ENCODE results near the gene GNRH2.
"Not testable (repeated sequence)": the region's sequence is repeated elsewhere in the genome, so short reads cannot be mapped to it uniquely, and the experiment has no call there.

The GNRH2 gene

GRCh38 chr20:3010985-3011723 is 32.3 kb upstream of the GNRH2 start:
- H3K27me3 ChIP-seq (ENCODE audit: insufficient read depth, low read depth, severe bottlenecking): no peaks in the 10 kb centered on the region
- no peaks in the 10 kb centered on the region for H3K9me3 ChIP-seq (ENCODE audit: severe bottlenecking)
- no peak overlapping the region for H3K4me3 ChIP-seq (ENCODE audit: low read depth, low read length)
- no peak for TF ChIP-seq CTCF (IDR thresholded peaks at IDR 0.05; ENCODE audit: low read depth, low read length)
- no peak for DNase-seq
- H3K36me3 ChIP-seq: peaks cover 17% of the 10 kb centered on the region
- H3K27ac ChIP-seq: no peak overlapping the region

DNA sequence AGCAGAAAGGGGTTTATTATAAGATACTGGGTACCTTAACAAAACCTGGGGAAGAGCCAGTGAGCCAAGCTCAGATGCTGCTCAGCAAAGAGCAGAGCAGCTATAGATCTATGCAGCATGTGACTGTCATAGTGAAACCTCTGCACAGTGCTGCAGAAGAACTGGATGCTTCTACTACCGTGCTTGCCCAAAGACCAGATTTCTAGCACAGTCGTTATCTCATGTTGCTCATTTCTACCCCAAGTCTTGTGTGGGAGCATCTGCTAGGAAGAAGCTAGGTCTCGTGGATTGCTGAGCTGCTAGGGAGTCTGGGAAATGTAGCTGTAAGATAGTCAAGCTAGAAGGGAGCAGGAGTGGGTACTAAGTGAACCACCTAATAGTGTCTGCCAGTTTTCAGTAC is 31.7 kb upstream of the GNRH2 start:
- no peak overlapping the region for H3K27ac ChIP-seq
- H3K27me3 ChIP-seq (ENCODE audit: insufficient read depth, low read depth, severe bottlenecking): no peaks in the 10 kb centered on the region
- TF ChIP-seq CTCF (IDR thresholded peaks at IDR 0.05; ENCODE audit: low read depth, low read length): no peak
- no peak overlapping the region for H3K4me3 ChIP-seq (ENCODE audit: low read depth, low read length)
- no peak for DNase-seq
- no peaks in the 10 kb centered on the region for H3K9me3 ChIP-seq (ENCODE audit: severe bottlenecking)
- H3K36me3 ChIP-seq: peaks cover 18% of the 10 kb centered on the region

DNA sequence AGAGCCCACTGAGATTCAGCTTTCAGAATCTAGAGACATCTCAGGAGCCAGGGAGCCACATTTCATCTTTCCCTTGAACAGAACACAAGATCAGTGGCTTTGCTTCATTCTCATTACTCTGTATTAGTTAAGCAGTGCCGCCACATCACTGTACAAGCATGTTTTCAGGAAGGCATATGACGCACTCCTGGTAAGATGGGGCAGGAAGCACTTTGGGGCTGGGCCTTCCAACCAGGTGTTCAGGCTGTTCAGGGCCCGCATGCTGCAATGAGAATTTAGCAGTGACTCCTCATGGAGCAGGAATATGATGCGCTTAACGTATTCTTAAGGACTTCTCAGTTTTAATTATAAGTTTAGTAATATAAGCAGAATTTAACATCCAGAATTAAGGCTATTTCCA is 29.7 kb upstream of the GNRH2 start:
- H3K36me3 ChIP-seq: peaks cover 9% of the 10 kb centered on the region
- no peaks in the 10 kb centered on the region for H3K27me3 ChIP-seq (ENCODE audit: insufficient read depth, low read depth, severe bottlenecking)
- H3K4me3 ChIP-seq (ENCODE audit: low read depth, low read length): no peak overlapping the region
- no peak overlapping the region for H3K27ac ChIP-seq
- TF ChIP-seq CTCF (IDR thresholded peaks at IDR 0.05; ENCODE audit: low read depth, low read length): no peak
- no peak for DNase-seq
- H3K9me3 ChIP-seq (ENCODE audit: severe bottlenecking): no peaks in the 10 kb centered on the region

GRCh38 chr20:3014179-3014578 is 29.2 kb upstream of the GNRH2 start:
- Histone ChIP-seq H3K9me3 (ENCODE audit: severe bottlenecking) (no peaks in the 10 kb centered on the region), H3K27ac (no peak overlapping the region), H3K36me3 (peaks cover 9% of the 10 kb centered on the region), H3K4me3 (ENCODE audit: low read depth, low read length) (no peak overlapping the region), H3K27me3 (ENCODE audit: insufficient read depth, low read depth, severe bottlenecking) (no peaks in the 10 kb centered on the region)
- TF ChIP-seq CTCF (IDR thresholded peaks at IDR 0.05; ENCODE audit: low read depth, low read length): no peak
- no peak for DNase-seq

- no peak for TF ChIP-seq CTCF (IDR thresholded peaks at IDR 0.05; ENCODE audit: low read depth, low read length)
- no peak overlapping the region for H3K4me3 ChIP-seq (ENCODE audit: low read depth, low read length)
- no peak for DNase-seq
- H3K27ac ChIP-seq: no peak overlapping the region
- peaks cover 9% of the 10 kb centered on the region for H3K36me3 ChIP-seq
- no peaks in the 10 kb centered on the region for H3K27me3 ChIP-seq (ENCODE audit: insufficient read depth, low read depth, severe bottlenecking)
- no peaks in the 10 kb centered on the region for H3K9me3 ChIP-seq (ENCODE audit: severe bottlenecking)
Measured at GRCh38 chr20:3014662-3015061, 28.8 kb upstream of the GNRH2 start.

DNA sequence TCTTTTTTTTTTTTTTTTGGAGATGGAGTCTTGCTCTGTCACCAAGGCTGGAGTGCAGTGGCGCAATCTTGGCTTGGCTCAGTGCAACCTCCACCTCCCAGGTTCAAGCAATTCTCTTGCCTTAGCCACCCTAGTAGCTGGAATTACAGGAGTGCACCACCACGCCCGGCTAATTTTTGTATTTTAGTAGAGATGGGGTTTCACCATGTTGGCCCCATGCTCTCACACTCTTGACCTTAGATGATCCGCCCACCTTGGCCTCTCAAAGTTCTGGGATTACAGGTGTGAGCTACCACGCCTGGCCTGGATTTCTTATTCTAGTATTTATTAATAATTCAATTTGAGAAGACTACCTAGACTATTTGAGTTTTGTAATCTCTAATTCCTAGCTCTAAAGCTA is 28.1 kb upstream of the GNRH2 start:
- H3K4me3 ChIP-seq (ENCODE audit: low read depth, low read length); H3K27me3 ChIP-seq (ENCODE audit: insufficient read depth, low read depth, severe bottlenecking); H3K36me3 ChIP-seq; H3K9me3 ChIP-seq (ENCODE audit: severe bottlenecking); DNase-seq; H3K27ac ChIP-seq: not testable (repeated sequence)
